HL-60 (cell line): ENCODE results near the gene MTCL1.

ENCODE experiments used
- GABPA ChIP-seq: IDR thresholded peaks from 2 replicates; pipeline ENCODE4 v1.6.1; 2012; ENCODE audit warnings: low read depth
- POLR2AphosphoS5 ChIP-seq: IDR thresholded peaks from 2 replicates; pipeline ENCODE4 v1.6.1; 2012; ENCODE audit warnings: low read depth
- REST ChIP-seq: IDR thresholded peaks from 2 replicates; pipeline ENCODE4 v1.6.1; 2012; ENCODE audit warnings: low read depth; ENCODE audit not compliant: insufficient replicate concordance
- SPI1 ChIP-seq: IDR thresholded peaks from 2 replicates; pipeline ENCODE4 v1.6.1; 2012; ENCODE audit warnings: low read depth, mild to moderate bottlenecking, borderline replicate concordance
- TF ChIP-seq, protein P1 (sequence below): IDR thresholded peaks from one replicate; pipeline ENCODE4 v1.5.1; 2011; ENCODE audit warnings: low read length, control low read depth, inconsistent platforms; ENCODE audit not compliant: insufficient read depth

DNA sequence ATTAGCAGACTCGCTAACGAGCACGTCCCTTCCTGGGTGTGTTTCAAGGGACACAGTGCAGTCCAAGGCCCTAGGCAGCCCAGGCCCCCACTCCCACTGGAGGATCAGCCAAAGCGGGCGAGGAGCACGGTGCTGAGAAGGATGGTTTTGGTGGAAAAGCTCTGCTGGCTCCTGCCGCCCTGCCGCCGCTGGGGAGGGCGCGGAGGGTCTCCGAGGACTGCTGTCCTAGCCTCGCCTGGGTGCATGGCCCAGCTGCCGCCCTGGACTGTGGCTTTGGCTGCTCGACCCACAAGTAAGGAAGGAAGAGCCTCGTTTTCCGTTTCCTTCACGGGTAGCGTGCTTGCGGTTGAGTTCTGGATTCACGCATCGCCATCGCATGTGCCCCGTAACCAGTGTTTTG lies 79.9 kb downstream of the MTCL1 start:
- TF ChIP-seq, protein P1, sequence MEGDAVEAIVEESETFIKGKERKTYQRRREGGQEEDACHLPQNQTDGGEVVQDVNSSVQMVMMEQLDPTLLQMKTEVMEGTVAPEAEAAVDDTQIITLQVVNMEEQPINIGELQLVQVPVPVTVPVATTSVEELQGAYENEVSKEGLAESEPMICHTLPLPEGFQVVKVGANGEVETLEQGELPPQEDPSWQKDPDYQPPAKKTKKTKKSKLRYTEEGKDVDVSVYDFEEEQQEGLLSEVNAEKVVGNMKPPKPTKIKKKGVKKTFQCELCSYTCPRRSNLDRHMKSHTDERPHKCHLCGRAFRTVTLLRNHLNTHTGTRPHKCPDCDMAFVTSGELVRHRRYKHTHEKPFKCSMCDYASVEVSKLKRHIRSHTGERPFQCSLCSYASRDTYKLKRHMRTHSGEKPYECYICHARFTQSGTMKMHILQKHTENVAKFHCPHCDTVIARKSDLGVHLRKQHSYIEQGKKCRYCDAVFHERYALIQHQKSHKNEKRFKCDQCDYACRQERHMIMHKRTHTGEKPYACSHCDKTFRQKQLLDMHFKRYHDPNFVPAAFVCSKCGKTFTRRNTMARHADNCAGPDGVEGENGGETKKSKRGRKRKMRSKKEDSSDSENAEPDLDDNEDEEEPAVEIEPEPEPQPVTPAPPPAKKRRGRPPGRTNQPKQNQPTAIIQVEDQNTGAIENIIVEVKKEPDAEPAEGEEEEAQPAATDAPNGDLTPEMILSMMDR: no peak
- no peak for TF ChIP-seq POLR2AphosphoS5
- TF ChIP-seq GABPA: no peak
- no peak for TF ChIP-seq REST
- TF ChIP-seq SPI1: no peak
